H54 (cell line): Measurements from ENCODE around the gene GJC2.
A peak's percentile ranks its signal among the peaks of the same experiment; 100 is the strongest.

Source experiments
- DNase-seq: peaks from one replicate; pipeline ENCODE4 v3.0.0; 2011; ENCODE audit warnings: low spot score, mixed read lengths; ENCODE audit not compliant: insufficient read length
- FAIRE-seq: peaks from 3 replicates; lab custom pipeline; 2011; peaks lifted over from hg19 to GRCh38; lab: Jason Lieb, UNC
- POLR2A ChIP-seq: IDR thresholded peaks from 2 replicates; pipeline ENCODE4 v1.6.1; 2011; ENCODE audit warnings: low read depth, mild to moderate bottlenecking, low read length

Gene GJC2

GRCh38 chr1:228154021-228154669, 4.4 kb downstream of the GJC2 start:
- DNase-seq: no peak

GRCh38 chr1:228154670-228155571, 5.2 kb downstream of the GJC2 start:
- FAIRE-seq (no peak), DNase-seq (no peak)
- no peak for TF ChIP-seq POLR2A

More at GRCh38 chr1:228154021-228154669, 4.4 kb downstream of the GJC2 start:
- TF ChIP-seq POLR2A: no peak
- no peak for FAIRE-seq

- FAIRE-seq: no peak
- no peak for TF ChIP-seq POLR2A
- DNase-seq: no peak
These were observed 6.1 kb downstream of the GJC2 start for GRCh38 chr1:228155596-228156514.

- no peak for DNase-seq
- no peak for TF ChIP-seq POLR2A
- no peak for FAIRE-seq
These were observed 6.8 kb downstream of the GJC2 start for GRCh38 chr1:228156515-228156881.

- DNase-seq (no peak), FAIRE-seq (no peak)
- no peak for TF ChIP-seq POLR2A
These were observed 7.4 kb downstream of the GJC2 start for GRCh38 chr1:228156941-228157728.

GRCh38 chr1:228157729-228158126, 8.0 kb downstream of the GJC2 start:
- TF ChIP-seq POLR2A: no peak
- DNase-seq: no peak
- FAIRE-seq: no peak

- TF ChIP-seq POLR2A: no peak
- FAIRE-seq (no peak), DNase-seq (no peak)
These were observed 8.6 kb downstream of the GJC2 start for GRCh38 chr1:228158151-228159007.

- FAIRE-seq (no peak), DNase-seq (no peak)
- no peak for TF ChIP-seq POLR2A
These were observed 9.4 kb downstream of the GJC2 start for GRCh38 chr1:228159008-228159665.

GRCh38 chr1:228160201-228160761, 10.6 kb downstream of the GJC2 start:
- no peak for FAIRE-seq
- DNase-seq: no peak
- no peak for TF ChIP-seq POLR2A

- DNase-seq (no peak), FAIRE-seq (no peak)
- TF ChIP-seq POLR2A: no peak
These were observed 11.6 kb downstream of the GJC2 start for GRCh38 chr1:228161362-228161761.

- FAIRE-seq (no peak), DNase-seq (no peak)
- peak; percentile 33; the same call in 1 of the 2 replicates for TF ChIP-seq POLR2A
These were observed 12.1 kb downstream of the GJC2 start for GRCh38 chr1:228161866-228162265.
